GM18861 (cell line): Measurements from ENCODE around the gene C17orf100.
A peak's percentile ranks its signal among the peaks of the same experiment; 100 is the strongest.

Source experiments
- ATAC-seq: cut with Tn5 transposase; IDR thresholded peaks from one replicate; pipeline ENCODE4 v1.9.1; 2021; ENCODE audit not compliant: unreplicated experiment

Gene C17orf100

DNA sequence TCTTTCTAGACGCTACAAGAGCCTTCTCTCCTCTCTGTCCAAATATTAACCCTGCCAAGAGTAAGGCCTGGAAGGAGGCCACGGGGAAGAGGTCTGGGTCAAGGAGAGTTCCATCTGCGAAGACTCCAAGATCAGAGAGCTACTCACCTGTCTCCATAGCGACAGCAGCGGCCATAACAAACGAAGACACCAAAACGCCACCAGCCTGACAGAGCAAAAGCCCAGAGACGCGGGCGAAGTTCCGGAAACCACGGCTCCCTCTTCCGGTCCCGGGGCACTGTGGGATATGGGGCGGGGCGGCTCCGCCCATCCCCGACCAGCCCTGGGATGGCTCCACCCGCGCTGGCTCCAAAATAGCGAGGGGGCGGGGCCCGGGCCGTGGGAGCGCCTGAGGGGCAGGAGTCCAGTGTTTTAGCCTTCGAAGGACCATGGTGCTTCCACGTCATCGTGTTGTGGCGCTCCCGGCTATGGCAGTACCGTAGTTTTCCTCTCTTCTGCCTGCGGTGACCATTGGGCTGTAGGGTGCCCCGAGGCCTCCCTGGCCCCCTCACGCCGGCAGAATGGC, at the start of gene C17orf100, which contains the start of gene MED31:
Gene C17orf100, plus strand, starts transcription at position 409 of the 565 bp plus-strand sequence. Its CDS starts 152 bp downstream, at position 561.
Gene MED31, minus strand, starts transcription at position 252 of the 565 bp plus-strand sequence. Its CDS starts 77 bp downstream, at position 175.
- ATAC-seq: peak; percentile 73

DNA sequence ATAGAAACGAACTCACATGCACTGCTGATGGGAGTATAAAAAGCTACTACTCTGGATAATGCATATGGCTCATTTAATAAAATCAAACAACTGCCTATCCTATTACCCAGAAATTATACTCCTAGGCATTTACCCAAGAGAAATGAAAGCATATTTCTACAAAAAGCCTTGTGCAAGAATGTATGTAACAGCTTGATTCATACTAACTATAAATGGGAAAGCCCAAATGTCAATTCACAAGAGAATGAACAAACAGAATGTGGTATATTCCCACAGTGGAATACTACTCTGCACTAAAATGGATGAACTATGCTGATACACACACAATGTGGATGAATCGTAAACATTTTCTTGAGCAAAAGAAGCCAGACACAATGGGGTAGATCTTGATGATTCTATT, 49.4 kb upstream of the C17orf100 start:
- no peak for ATAC-seq

DNA sequence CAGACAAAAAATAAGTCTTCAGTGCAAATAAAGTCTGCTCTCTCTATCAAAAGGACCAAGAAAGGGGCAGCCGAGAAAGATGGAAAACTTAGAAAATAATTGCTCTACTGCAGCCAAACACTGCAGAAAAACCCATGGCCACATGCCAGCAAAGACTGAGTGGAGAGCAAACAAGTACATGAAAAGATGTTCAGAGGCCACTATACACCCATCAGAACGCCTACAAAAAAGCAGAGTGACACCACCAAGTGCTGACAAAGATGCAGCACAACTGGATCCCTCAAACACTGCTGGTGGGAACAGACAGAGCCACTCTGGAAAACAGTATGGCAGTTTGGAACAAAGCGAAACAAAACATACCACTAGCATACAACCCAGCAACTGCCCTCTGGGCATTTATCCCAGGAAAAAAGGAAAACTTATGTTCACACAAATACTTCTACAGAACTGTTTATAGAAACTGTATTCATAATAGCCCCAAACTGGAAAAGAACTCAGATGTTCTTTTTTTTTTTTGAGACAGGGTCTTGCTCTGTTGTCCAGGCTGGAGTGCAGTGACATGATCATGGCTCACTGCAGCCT, 47.7 kb upstream of the C17orf100 start:
- no peak for ATAC-seq

GRCh38 chr17:6605142-6605541, 46.4 kb upstream of the C17orf100 start:
- no peak for ATAC-seq

- ATAC-seq: no peak
Observed at GRCh38 chr17:6608321-6608720, 43.2 kb upstream of the C17orf100 start.

- no peak for ATAC-seq
Observed at GRCh38 chr17:6610011-6610410, 41.6 kb upstream of the C17orf100 start.

DNA sequence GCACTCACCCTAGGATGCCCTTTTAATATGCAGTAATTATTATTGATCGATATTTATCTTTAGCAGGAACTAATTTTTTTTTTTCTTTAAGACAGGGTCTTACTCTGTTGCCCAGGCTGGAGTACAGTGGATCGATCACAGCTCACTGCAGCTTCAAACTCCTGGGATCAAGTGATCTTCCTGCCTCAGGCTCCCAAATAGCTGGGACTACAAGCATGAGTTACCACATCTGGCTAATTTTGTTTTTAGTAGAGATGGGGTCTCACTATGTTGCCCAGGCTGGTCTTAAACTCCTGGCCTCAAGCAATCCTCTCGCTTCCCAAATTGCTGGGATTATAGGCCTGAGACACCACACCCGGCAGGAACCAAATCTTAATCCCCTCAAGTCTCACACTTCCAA, 40.3 kb upstream of the C17orf100 start:
- no peak for ATAC-seq

GRCh38 chr17:6623941-6624340, 27.6 kb upstream of the C17orf100 start:
- ATAC-seq: no peak

DNA sequence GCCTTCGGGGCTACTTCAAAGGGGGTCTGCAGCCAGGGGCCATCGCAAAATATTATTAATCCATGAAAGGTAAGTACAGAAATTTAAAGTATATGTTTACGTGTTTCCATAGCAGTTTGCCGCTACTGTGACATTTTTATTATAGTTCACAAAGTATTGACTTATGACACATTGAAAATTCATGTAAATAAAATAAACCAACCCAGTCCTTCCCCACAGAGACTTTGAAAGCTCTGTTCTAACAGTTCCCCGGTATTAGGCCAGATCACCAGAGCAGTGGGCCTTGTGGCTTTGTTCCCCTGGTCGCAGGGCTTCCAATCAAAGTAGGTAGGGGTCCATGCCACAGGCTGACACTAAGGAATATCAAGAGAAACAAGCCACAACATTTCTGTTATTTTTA, 24.9 kb upstream of the C17orf100 start:
- no peak for ATAC-seq

DNA sequence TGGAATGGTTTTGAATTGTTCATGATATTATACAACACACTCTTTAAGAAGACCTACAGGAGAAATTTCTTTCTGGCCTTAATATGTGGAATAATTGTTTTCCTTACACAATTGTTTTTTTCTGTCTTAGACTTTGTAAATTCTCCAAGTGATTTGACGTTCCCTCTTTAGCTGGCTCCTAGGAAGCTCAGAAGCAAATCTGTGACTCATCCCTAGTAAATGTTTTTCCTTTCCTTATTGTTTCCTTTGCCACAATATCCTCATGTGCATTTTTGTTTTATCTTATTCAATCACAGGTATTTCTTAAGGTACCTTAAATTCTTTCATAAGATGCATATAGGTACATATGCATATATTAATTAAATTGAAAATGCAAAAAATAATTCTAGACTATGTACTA, 24.5 kb upstream of the C17orf100 start:
- no peak for ATAC-seq

DNA sequence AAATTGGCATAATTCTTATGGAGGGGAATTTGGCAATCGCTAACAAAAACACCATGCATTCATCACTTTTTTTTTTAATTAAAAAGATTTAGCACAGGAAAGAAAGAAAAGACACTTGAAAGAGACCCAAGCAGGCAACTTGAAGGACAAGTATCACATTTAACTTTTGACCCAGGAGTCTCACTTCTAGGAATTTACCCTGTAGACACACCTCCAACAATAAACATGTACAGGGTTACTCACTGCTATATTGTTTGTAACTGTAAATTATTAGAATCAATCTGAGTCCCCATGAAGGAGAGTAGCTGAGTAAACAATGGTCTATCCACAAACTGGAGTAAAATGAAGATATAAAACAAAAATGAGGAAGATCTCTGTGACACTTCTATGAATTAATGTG, 21.2 kb upstream of the C17orf100 start:
- ATAC-seq: no peak

DNA sequence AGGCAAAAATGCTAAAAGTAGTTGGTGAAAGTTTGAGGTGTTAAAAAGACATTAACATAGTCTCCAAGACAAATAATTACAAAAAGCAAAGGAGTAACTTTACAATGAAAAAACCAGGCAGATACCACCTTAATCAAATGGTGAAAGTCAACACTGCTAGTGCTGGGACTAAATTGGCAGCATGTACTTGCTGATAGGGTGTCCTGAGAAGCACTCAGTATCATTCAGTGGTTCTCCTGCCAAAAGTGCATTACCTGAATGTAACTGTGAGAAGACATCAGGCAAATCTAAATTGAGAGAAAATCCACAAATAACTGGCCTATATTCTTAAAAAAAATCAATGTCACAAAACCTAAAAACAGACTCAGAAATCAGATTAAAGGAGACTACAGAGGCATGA, 19.0 kb upstream of the C17orf100 start:
- ATAC-seq: no peak

GRCh38 chr17:6633263-6633662, 18.3 kb upstream of the C17orf100 start:
- no peak for ATAC-seq

- no peak for ATAC-seq
Observed at GRCh38 chr17:6636105-6636504, 15.5 kb upstream of the C17orf100 start.

- ATAC-seq: no peak
Observed at GRCh38 chr17:6636616-6637457, 14.7 kb upstream of the C17orf100 start.

GRCh38 chr17:6637458-6637840, 14.1 kb upstream of the C17orf100 start:
- ATAC-seq: no peak

DNA sequence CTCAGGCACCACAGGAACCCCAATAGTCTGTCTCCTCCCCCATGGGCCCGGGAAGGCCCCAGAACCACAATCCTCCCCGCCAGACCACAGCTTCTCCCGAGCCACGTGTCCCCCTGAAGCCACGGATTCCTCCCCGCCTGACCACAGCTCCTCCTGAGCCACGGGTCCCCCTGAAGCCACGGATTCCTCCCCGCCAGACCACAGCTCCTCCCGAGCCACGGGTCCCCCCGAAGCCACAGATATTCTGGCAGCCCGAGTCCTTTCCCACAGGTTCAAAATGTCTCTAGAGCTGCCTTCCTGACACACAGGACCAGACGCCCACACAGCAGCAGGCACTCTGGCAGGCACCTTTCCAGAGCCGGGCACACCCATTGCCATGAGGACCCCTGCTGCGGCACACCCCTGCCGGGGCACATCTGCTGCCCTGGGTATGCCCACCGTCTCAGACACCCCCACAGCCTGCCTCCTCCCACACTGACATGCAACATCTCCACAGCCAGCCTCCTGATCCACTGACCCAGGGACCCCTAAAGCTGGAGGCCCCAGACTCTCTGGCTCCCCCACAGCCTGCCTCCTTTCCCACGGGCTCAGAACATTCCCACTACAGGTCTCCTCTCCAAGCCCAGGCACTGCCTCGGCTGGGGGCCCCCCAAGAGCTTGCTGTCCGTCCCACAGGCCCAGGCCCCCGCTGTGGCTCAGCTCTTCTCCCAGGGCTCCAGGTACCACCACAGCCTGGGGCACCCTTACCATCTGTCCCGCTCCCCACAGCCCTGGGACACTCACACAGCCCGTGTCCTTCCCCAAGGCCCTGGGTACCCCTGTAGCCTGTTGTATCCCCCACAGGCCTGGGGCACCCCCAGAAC, 13.3 kb upstream of the C17orf100 start:
- no peak for ATAC-seq

DNA sequence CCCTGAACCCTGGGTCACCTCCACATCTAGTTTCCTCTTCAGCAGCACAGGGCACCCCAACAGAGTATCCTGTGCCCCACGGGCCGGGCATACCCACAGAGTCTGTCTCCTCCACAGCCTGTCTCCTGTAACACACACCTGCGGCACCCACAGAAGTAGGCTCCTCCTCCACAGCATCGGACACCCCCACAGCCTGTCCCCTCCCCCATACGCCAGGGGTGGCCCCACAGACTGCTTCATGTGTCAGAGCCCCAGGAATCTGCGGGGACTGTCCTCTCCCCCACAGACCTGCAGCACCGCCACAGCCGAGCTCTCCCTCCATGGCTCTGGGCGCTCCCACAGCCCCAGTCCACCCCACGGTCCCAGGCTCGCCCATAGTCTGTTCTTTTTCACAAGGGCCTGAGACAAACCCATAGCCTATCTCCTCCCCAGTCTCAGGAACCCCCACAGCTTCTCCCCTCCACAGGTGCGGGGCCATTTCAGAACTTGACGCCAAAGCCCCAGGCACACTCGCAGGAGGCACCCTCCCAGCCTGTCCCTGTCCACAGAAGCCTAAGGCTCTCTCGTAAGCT, 12.5 kb upstream of the C17orf100 start:
- no peak for ATAC-seq

- ATAC-seq: no peak
Observed at GRCh38 chr17:6639586-6640535, 11.7 kb upstream of the C17orf100 start.
